Activated CD8-positive, alpha-beta memory T cell treated with anti-CD3 and anti-CD28 coated beads for 24 hours (primary cell): ENCODE data around the gene ELP4.
A peak's percentile ranks its signal among the peaks of the same experiment; 100 is the strongest.

Source experiments
- DNase-seq: peaks from one replicate; pipeline ENCODE4 v3.0.0-alpha.2; 2020

Gene ELP4

GRCh38 chr11:31802000-31802551 is 292.5 kb downstream of the ELP4 start:
- no peak for DNase-seq

- DNase-seq = no peak
Measured at GRCh38 chr11:31802609-31802989, 293.0 kb downstream of the ELP4 start.

GRCh38 chr11:31802990-31803812 is 293.6 kb downstream of the ELP4 start:
- no peak for DNase-seq

GRCh38 chr11:31803813-31804311 is 294.3 kb downstream of the ELP4 start:
- no peak for DNase-seq

GRCh38 chr11:31804312-31805036 is 294.9 kb downstream of the ELP4 start:
- DNase-seq = no peak

GRCh38 chr11:31805037-31805628 is 295.6 kb downstream of the ELP4 start:
- DNase-seq = no peak

GRCh38 chr11:31805629-31806185 is 296.1 kb downstream of the ELP4 start:
- DNase-seq = no peak

- no peak for DNase-seq
Measured at GRCh38 chr11:31806186-31806927, 296.8 kb downstream of the ELP4 start.

- DNase-seq = no peak
Measured at GRCh38 chr11:31806928-31807798, 297.6 kb downstream of the ELP4 start.

GRCh38 chr11:31807799-31808667 is 298.5 kb downstream of the ELP4 start:
- no peak for DNase-seq

- no peak for DNase-seq
Measured at GRCh38 chr11:31808721-31809540, 299.4 kb downstream of the ELP4 start.

GRCh38 chr11:31809541-31809856 is 299.9 kb downstream of the ELP4 start:
- DNase-seq = no peak

- DNase-seq = peak; percentile 63
Measured at GRCh38 chr11:31809857-31810778, 300.6 kb downstream of the ELP4 start.

- peak; percentile 73 for DNase-seq
Measured at GRCh38 chr11:31810779-31811647, 301.4 kb downstream of the ELP4 start, which contains the start of gene PAX6. PAX6 (minus strand) TSS chr11:31811322; CDS start chr11:31806411, 4,911 bp downstream.

- DNase-seq = peak; percentile 65
Measured at GRCh38 chr11:31812383-31813381, 303.1 kb downstream of the ELP4 start.
